Brain microvascular endothelial cell (primary cell): ENCODE data around the gene ADAMTSL3.

Experiments
- DNase-seq: peaks from one replicate; pipeline ENCODE4 v3.0.0-alpha.2; 2020
- H3K27ac ChIP-seq: fragments of 250-450 bp; sonication (Bioruptor Pico); 2 replicates; pipeline ENCODE4 v1.5.1; 2020; ENCODE audit warnings: mild to moderate bottlenecking, moderate library complexity
- H3K27me3 ChIP-seq: fragments of 250-450 bp; sonication (Bioruptor Pico); replicated peaks from 2 replicates; pipeline ENCODE4 v1.5.1; 2020; ENCODE audit warnings: mild to moderate bottlenecking
- H3K36me3 ChIP-seq: fragments of 250-450 bp; sonication (Bioruptor Pico); replicated peaks from 2 replicates; pipeline ENCODE4 v1.5.1; 2020; ENCODE audit warnings: mild to moderate bottlenecking
- H3K4me3 ChIP-seq: 2 replicates; pipeline ENCODE4 v1.5.1; 2011; ENCODE audit warnings: low read depth, mild to moderate bottlenecking, control low read depth, low read length, moderate library complexity
- CTCF ChIP-seq: IDR thresholded peaks from 2 replicates; pipeline ENCODE4 v1.5.1; 2011; ENCODE audit warnings: low read depth, mild to moderate bottlenecking, moderate library complexity, low read length, control low read depth, inconsistent platforms; ENCODE audit errors: missing control alignments
- in situ Hi-C: cut with HindIII; loops from 2 replicates; pipeline ENCODE4 v1.10.0; 2017; ENCODE audit warnings: low sequenced_read_pairs, low pct_ligation_motif_present

Gene ADAMTSL3

GRCh38 chr15:83928878-83929418 lies 275.0 kb downstream of the ADAMTSL3 start:
- in situ Hi-C loops = no loop called here
- no peaks in the 10 kb centered on the region for H3K36me3 ChIP-seq
- no peak overlapping the region for H3K27ac ChIP-seq
- no peak for DNase-seq
- no peak for TF ChIP-seq CTCF
- no peak overlapping the region for H3K4me3 ChIP-seq
- H3K27me3 ChIP-seq = no peaks in the 10 kb centered on the region

DNA sequence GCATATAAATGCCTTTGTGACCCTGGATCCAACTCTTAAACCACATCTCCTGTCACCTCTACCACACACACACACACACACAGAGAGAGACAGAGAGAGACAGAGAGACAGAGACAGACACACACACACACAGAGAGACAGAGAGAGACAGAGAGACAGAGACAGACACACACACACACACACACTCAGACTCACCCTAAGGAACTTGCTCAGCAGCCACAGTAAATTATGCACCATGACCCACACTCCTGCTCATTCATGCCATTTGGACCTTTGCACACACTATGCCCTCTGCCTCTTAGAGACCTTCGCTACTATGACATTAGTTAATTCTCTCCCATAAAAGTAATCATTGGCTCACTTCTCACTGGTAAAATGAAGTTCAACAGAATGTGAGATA lies 275.7 kb downstream of the ADAMTSL3 start:
- no peaks in the 10 kb centered on the region for H3K36me3 ChIP-seq
- no peak for DNase-seq
- no peak for TF ChIP-seq CTCF
- in situ Hi-C loops = no loop called here
- no peaks in the 10 kb centered on the region for H3K27me3 ChIP-seq
- H3K4me3 ChIP-seq = no peak overlapping the region
- no peak overlapping the region for H3K27ac ChIP-seq

DNA sequence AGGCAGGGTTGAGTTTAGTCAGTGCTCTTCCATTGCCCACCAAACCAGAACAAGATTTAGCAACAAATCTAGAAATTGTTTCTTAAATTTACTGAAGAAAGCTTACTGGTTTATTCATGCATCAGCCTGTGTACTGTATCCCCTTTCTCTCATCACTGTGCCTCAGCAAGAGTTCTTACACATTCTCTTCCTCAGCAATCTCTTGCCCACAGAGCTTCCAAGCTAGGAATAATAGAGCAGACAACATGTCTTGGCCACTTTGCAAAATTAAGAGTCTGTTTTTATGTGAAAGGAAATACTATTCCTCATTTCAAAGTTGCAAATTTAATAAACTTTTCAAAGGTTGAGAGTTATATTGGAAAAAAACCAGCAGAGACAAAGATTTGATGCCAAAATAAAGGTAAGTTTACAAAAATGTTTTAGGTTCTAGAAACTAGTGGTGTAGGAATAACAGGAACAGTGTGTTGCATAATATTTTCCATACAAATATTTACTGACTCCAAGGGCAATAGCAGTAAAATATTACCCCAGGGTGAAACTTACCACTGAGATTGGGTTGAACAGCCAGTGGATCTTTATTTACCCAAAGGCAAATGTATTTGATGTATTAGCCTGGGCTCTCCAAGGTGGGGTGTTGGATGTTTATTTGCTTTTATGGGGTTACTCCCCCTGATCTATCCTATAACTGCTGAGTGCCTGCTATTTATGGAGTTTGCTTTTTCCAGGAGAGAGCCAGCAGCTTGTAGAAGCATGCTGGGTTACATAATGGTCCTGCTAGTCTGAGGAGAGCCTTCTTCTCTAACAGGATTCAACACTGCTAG lies 276.7 kb downstream of the ADAMTSL3 start:
- no peak overlapping the region for H3K27ac ChIP-seq
- H3K4me3 ChIP-seq = no peak overlapping the region
- DNase-seq = no peak
- in situ Hi-C loops = no loop called here
- no peaks in the 10 kb centered on the region for H3K27me3 ChIP-seq
- TF ChIP-seq CTCF = no peak
- no peaks in the 10 kb centered on the region for H3K36me3 ChIP-seq

GRCh38 chr15:83935774-83936173 lies 281.9 kb downstream of the ADAMTSL3 start:
- Histone ChIP-seq H3K27ac (no peak overlapping the region), H3K27me3 (no peaks in the 10 kb centered on the region), H3K36me3 (no peaks in the 10 kb centered on the region), H3K4me3 (no peak overlapping the region)
- in situ Hi-C loops = no loop called here
- DNase-seq = no peak
- no peak for TF ChIP-seq CTCF

DNA sequence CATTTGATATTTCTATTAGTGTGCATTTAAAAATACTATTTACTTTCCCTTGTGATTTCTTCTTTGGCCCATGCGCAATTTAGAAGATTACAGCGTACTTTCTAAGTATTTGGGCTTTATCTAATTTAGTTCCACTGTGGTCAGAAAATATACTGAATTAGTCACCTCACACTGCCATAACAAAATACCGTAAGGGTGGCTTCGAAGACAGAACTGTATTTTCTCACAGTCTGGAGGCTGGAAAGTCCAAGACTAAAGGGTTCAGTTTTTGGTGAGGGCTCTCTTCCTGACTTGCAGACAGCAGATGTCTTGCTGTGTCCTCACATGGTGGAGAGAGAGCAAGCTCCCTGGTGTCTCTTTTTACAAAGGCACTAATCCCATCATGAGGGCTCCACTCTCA lies 286.2 kb downstream of the ADAMTSL3 start:
- Histone ChIP-seq H3K27me3 (no peaks in the 10 kb centered on the region), H3K27ac (no peak overlapping the region), H3K36me3 (no peaks in the 10 kb centered on the region), H3K4me3 (no peak overlapping the region)
- TF ChIP-seq CTCF = no peak
- no peak for DNase-seq
- in situ Hi-C loops = no loop called here

DNA sequence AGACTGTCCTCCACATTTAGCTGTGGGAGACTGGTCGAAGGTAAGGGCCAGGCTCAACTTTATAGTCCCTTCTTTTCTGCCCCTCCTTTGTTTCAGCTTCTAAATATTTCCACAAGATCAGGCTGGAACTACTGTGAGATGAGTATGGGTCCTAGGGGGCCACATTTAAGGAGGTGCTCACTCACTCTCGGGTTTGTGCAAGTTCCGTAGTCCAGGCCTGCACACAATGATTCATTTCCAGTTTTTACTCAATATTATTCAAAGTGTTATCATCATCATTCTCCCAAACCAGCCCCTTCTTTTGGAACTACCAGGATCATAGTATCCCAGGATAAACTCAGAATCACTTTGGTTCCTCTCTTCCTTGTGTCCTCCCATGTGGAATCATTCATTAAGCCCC lies 289.1 kb downstream of the ADAMTSL3 start:
- no peaks in the 10 kb centered on the region for H3K27me3 ChIP-seq
- H3K27ac ChIP-seq = no peak overlapping the region
- TF ChIP-seq CTCF = no peak
- DNase-seq = no peak
- no peak overlapping the region for H3K4me3 ChIP-seq
- in situ Hi-C loops = no loop called here
- no peaks in the 10 kb centered on the region for H3K36me3 ChIP-seq
